Measurements from ENCODE around the gene DZANK1. TPM values are rescaled to one million over a fixed set of nuclear protein-coding genes. Genes with fewer than 3 reads are reported as not detected.

The DZANK1 gene
- total RNA-seq, 1 donor = 1.4 TPM

GRCh38 chr20:18372296-18372695 is 94.5 kb downstream of the DZANK1 start:
- DNase-seq (ENCODE audit: insufficient read length, low spot score, missing footprints) = no peak
- no peaks in the 10 kb centered on the region for H3K4me1 ChIP-seq (ENCODE audit: insufficient read depth, low read length)
- no peak overlapping the region for H3K27ac ChIP-seq (ENCODE audit: low read depth, low read length)
- no peaks in the 10 kb centered on the region for H3K27me3 ChIP-seq (ENCODE audit: insufficient read depth, low read length)
- H3K4me3 ChIP-seq (ENCODE audit: insufficient read depth, low read length) = no peak overlapping the region
- no peaks in the 10 kb centered on the region for H3K9me3 ChIP-seq (ENCODE audit: low read depth, low read length)
- H3K79me2 ChIP-seq (ENCODE audit: insufficient read depth, low read length) = no peaks in the 10 kb centered on the region
- H2AFZ ChIP-seq (ENCODE audit: low read length) = no peak overlapping the region
- H4K20me1 ChIP-seq (ENCODE audit: insufficient read depth, low read length) = no peaks in the 10 kb centered on the region
- no peak overlapping the region for H3K4me2 ChIP-seq (ENCODE audit: insufficient read depth, low read length)
- no peak for TF ChIP-seq CTCF (IDR thresholded peaks at IDR 0.05; ENCODE audit: extremely low read depth, low read depth, low read length)
- no peaks in the 10 kb centered on the region for H3K36me3 ChIP-seq (ENCODE audit: insufficient read depth, low read length)

- DNase-seq (ENCODE audit: insufficient read length, low spot score, missing footprints) = no peak
- Histone ChIP-seq H4K20me1 (ENCODE audit: insufficient read depth, low read length) (no peaks in the 10 kb centered on the region), H3K4me2 (ENCODE audit: insufficient read depth, low read length) (no peak overlapping the region), H3K79me2 (ENCODE audit: insufficient read depth, low read length) (no peaks in the 10 kb centered on the region), H3K9me3 (ENCODE audit: low read depth, low read length) (no peaks in the 10 kb centered on the region), H3K27ac (ENCODE audit: low read depth, low read length) (no peak overlapping the region), H3K36me3 (ENCODE audit: insufficient read depth, low read length) (no peaks in the 10 kb centered on the region), H3K27me3 (ENCODE audit: insufficient read depth, low read length) (no peaks in the 10 kb centered on the region), H2AFZ (ENCODE audit: low read length) (no peak overlapping the region), H3K4me1 (ENCODE audit: insufficient read depth, low read length) (no peaks in the 10 kb centered on the region), H3K4me3 (ENCODE audit: insufficient read depth, low read length) (no peak overlapping the region)
- TF ChIP-seq CTCF (IDR thresholded peaks at IDR 0.05; ENCODE audit: extremely low read depth, low read depth, low read length) = no peak
Measured at GRCh38 chr20:18364768-18365167, 102.1 kb downstream of the DZANK1 start.

GRCh38 chr20:18363708-18364107 is 103.1 kb downstream of the DZANK1 start:
- no peak for TF ChIP-seq CTCF (IDR thresholded peaks at IDR 0.05; ENCODE audit: extremely low read depth, low read depth, low read length)
- no peaks in the 10 kb centered on the region for H3K27me3 ChIP-seq (ENCODE audit: insufficient read depth, low read length)
- DNase-seq (ENCODE audit: insufficient read length, low spot score, missing footprints) = no peak

GRCh38 chr20:18362916-18363315 is 103.9 kb downstream of the DZANK1 start:
- H3K4me1 ChIP-seq (ENCODE audit: insufficient read depth, low read length) = no peaks in the 10 kb centered on the region
- no peaks in the 10 kb centered on the region for H3K79me2 ChIP-seq (ENCODE audit: insufficient read depth, low read length)
- H3K4me3 ChIP-seq (ENCODE audit: insufficient read depth, low read length) = no peak overlapping the region
- no peak for TF ChIP-seq CTCF (IDR thresholded peaks at IDR 0.05; ENCODE audit: extremely low read depth, low read depth, low read length)
- H3K27me3 ChIP-seq (ENCODE audit: insufficient read depth, low read length) = peaks cover 3% of the 10 kb centered on the region
- H3K9me3 ChIP-seq (ENCODE audit: low read depth, low read length) = no peaks in the 10 kb centered on the region
- H3K4me2 ChIP-seq (ENCODE audit: insufficient read depth, low read length) = no peak overlapping the region
- H3K27ac ChIP-seq (ENCODE audit: low read depth, low read length) = no peak overlapping the region
- no peak overlapping the region for H2AFZ ChIP-seq (ENCODE audit: low read length)
- no peaks in the 10 kb centered on the region for H3K36me3 ChIP-seq (ENCODE audit: insufficient read depth, low read length)
- DNase-seq (ENCODE audit: insufficient read length, low spot score, missing footprints) = no peak
- no peaks in the 10 kb centered on the region for H4K20me1 ChIP-seq (ENCODE audit: insufficient read depth, low read length)

More at GRCh38 chr20:18363708-18364107, 103.1 kb downstream of the DZANK1 start:
- no peak overlapping the region for H3K4me2 ChIP-seq (ENCODE audit: insufficient read depth, low read length)
- H3K79me2 ChIP-seq (ENCODE audit: insufficient read depth, low read length) = no peaks in the 10 kb centered on the region
- no peaks in the 10 kb centered on the region for H4K20me1 ChIP-seq (ENCODE audit: insufficient read depth, low read length)
- H3K27ac ChIP-seq (ENCODE audit: low read depth, low read length) = no peak overlapping the region
- H3K36me3 ChIP-seq (ENCODE audit: insufficient read depth, low read length) = no peaks in the 10 kb centered on the region
- no peak overlapping the region for H3K4me3 ChIP-seq (ENCODE audit: insufficient read depth, low read length)
- H3K4me1 ChIP-seq (ENCODE audit: insufficient read depth, low read length) = no peaks in the 10 kb centered on the region
- no peak overlapping the region for H2AFZ ChIP-seq (ENCODE audit: low read length)
- H3K9me3 ChIP-seq (ENCODE audit: low read depth, low read length) = no peaks in the 10 kb centered on the region

Data from osteoblast (primary cell).